ENCODE results near the gene DHX58.

DNA sequence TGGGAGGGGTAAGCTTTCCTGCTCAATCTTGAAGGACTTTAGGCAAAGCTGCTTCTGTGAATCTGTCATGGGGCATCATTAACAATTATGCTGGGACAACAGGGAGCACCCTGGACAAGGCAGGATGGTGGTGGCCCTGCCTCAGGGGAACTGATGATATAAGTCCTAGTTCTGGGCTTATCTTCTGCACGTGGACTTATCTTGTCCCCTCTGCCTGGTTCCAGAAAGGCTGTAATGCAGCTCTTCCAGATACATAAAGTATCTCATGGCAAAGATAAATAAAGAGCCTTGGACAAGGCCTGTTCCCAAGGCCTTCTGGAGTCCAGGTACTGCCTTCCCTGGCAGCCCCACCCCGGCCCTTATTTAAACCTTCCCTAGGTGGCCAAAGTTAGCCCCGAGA lies 8.2 kb downstream of the DHX58 start:
- TF ChIP-seq, protein P1, sequence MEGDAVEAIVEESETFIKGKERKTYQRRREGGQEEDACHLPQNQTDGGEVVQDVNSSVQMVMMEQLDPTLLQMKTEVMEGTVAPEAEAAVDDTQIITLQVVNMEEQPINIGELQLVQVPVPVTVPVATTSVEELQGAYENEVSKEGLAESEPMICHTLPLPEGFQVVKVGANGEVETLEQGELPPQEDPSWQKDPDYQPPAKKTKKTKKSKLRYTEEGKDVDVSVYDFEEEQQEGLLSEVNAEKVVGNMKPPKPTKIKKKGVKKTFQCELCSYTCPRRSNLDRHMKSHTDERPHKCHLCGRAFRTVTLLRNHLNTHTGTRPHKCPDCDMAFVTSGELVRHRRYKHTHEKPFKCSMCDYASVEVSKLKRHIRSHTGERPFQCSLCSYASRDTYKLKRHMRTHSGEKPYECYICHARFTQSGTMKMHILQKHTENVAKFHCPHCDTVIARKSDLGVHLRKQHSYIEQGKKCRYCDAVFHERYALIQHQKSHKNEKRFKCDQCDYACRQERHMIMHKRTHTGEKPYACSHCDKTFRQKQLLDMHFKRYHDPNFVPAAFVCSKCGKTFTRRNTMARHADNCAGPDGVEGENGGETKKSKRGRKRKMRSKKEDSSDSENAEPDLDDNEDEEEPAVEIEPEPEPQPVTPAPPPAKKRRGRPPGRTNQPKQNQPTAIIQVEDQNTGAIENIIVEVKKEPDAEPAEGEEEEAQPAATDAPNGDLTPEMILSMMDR (IDR thresholded peaks at IDR 0.05) = no peak
- TF ChIP-seq EP300 (IDR thresholded peaks at IDR 0.05) = no peak
